Lower leg skin (tissue), 3 donors: Measurements from ENCODE around the gene DLK2.

Source experiments
- CTCF ChIP-seq, 3 donors: fragments of 450-650 bp; IDR thresholded peaks; one replicate each; pipeline ENCODE4 v1.5.1; 2016; ENCODE audit warnings: antibody characterized with exemption in 3 of 3, mild to moderate bottlenecking in 3 of 3, moderate library complexity in 2 of 3
- POLR2A ChIP-seq, 2 donors: fragments of 450-650 bp; IDR thresholded peaks; one replicate each; pipeline ENCODE4 v1.6.1; 2016 to 2017; ENCODE audit warnings: antibody characterized with exemption in 2 of 2, mild to moderate bottlenecking in 1 of 2, moderate library complexity in 1 of 2

- TF ChIP-seq CTCF (IDR thresholded peaks at IDR 0.05) (no peak), POLR2A (IDR thresholded peaks at IDR 0.05) (no peak)
These were observed 21.1 kb downstream of the DLK2 start for GRCh38 chr6:43434001-43434840.
